Common myeloid progenitor, CD34-positive (primary cell): ENCODE results near the gene HSP90AA1.
A peak's percentile ranks its signal among the peaks of the same experiment; 100 is the strongest.

Experiments
- CTCF ChIA-PET: fragments of 350-600 bp; sonication (Branson Sonifier 250); formaldehyde crosslinking; loops from one replicate; lab custom pipeline; 2021; ENCODE audit warnings: antibody characterized with exemption; lab: Charles Lee
- POLR2A ChIA-PET: fragments of 350-600 bp; sonication (Branson Sonifier 250); formaldehyde crosslinking; loops from one replicate; lab custom pipeline; 2021; ENCODE audit warnings: antibody characterized with exemption; lab: Charles Lee
- DNase-seq, 3 donors: peaks; one replicate each; pipeline versions ENCODE4 v3.0.0 to v3.0.0-alpha.2; 2013
- H3K27ac ChIP-seq, 2 experiments: 1 replicate in 1 of 2; 2 replicates in 1 of 2; pipeline ENCODE4 v1.7.0; 2013; ENCODE audit warnings: inconsistent platforms in 2 of 2, low read length in 2 of 2, mild to moderate bottlenecking in 2 of 2, low read depth in 1 of 2, moderate library complexity in 1 of 2; ENCODE audit not compliant: severe bottlenecking in 2 of 2, insufficient read depth in 1 of 2, poor library complexity in 1 of 2
- H3K27me3 ChIP-seq, 5 experiments: replicated peaks in 2 of 5; 1 replicate in 3 of 5; 2 replicates in 2 of 5; pipeline versions ENCODE4 v1.6.1 to v1.7.0; 2013; ENCODE audit warnings: low read length in 4 of 5, mild to moderate bottlenecking in 2 of 5, moderate library complexity in 2 of 5, inconsistent platforms in 1 of 5; ENCODE audit not compliant: insufficient read depth in 5 of 5, control insufficient read depth in 4 of 5
- H3K36me3 ChIP-seq, 4 experiments: 1 replicate in 2 of 4; 2 replicates in 2 of 4; pipeline versions ENCODE4 v1.6.1 to v1.7.0; 2013; ENCODE audit warnings: low read length in 3 of 4, control low read depth in 1 of 4, mild to moderate bottlenecking in 1 of 4; ENCODE audit not compliant: control insufficient read depth in 4 of 4, insufficient read depth in 4 of 4
- H3K4me1 ChIP-seq, 4 experiments: 1 replicate in 3 of 4; 2 replicates in 1 of 4; pipeline versions ENCODE4 v1.6.1 to v1.7.1; 2013; ENCODE audit warnings: low read length in 3 of 4, mild to moderate bottlenecking in 3 of 4, control low read depth in 1 of 4, inconsistent platforms in 1 of 4, moderate library complexity in 1 of 4; ENCODE audit not compliant: control insufficient read depth in 4 of 4, insufficient read depth in 4 of 4; ENCODE audit errors: control extremely low read depth in 1 of 4
- H3K4me3 ChIP-seq, 7 experiments: 1 replicate in 4 of 7; 2 replicates in 3 of 7; pipeline versions ENCODE4 v1.5.1 to v1.7.0; 2013; ENCODE audit warnings: mild to moderate bottlenecking in 7 of 7, low read length in 6 of 7, moderate library complexity in 6 of 7, inconsistent platforms in 2 of 7, low read depth in 2 of 7, control low read depth in 1 of 7; ENCODE audit not compliant: insufficient read depth in 4 of 7, control insufficient read depth in 1 of 7; ENCODE audit errors: extremely low read depth in 1 of 7
- H3K9me3 ChIP-seq, 5 experiments: 1 replicate in 4 of 5; 2 replicates in 1 of 5; pipeline versions ENCODE4 v1.6.1 to v1.7.1; 2013; ENCODE audit warnings: low read length in 4 of 5, mild to moderate bottlenecking in 2 of 5, inconsistent platforms in 1 of 5, low read depth in 1 of 5, moderate library complexity in 1 of 5; ENCODE audit not compliant: control insufficient read depth in 4 of 5, insufficient read depth in 2 of 5; ENCODE audit errors: control extremely low read depth in 1 of 5
- WGBS: methylation state at CpG from one replicate; pipeline ENCODE4 v1.1.5; 2013; ENCODE audit not compliant: insufficient coverage; 5-methylcytosine and 5-hydroxymethylcytosine counted together

Gene HSP90AA1

GRCh38 chr14:102094101-102094500 is 7.3 kb upstream of the HSP90AA1 start:
- Histone ChIP-seq H3K27me3 (peaks cover 0 to 1% (median 0%) of the 10 kb centered on the region in 5 experiments), H3K9me3 (no peaks in the 10 kb centered on the region), H3K27ac (no peak overlapping the region), H3K4me3 (no peak overlapping the region), H3K4me1 (peaks cover 0 to 10% (median 1%) of the 10 kb centered on the region in 4 experiments), H3K36me3 (no peaks in the 10 kb centered on the region)
- WGBS = 67% methylated on average over 7 of the region's 7 CpGs
- ChIA-PET CTCF (interaction anchor here (2.3 to 6.5 kb wide), 2 partner anchors 30 to 31 kb away, joined by 9 to 90 read pairs; no protein-coding TSS in a partner anchor), POLR2A (no interaction called here)
- peak in 2 of 3 donors; percentile 32 to 44 for DNase-seq

GRCh38 chr14:102092806-102093205 is 6.0 kb upstream of the HSP90AA1 start:
- Histone ChIP-seq H3K27me3 (peaks cover 0 to 1% (median 0%) of the 10 kb centered on the region in 5 experiments), H3K36me3 (no peaks in the 10 kb centered on the region), H3K4me1 (peaks cover 0 to 21% (median 12%) of the 10 kb centered on the region in 4 experiments), H3K27ac (no peak overlapping the region), H3K4me3 (no peak overlapping the region), H3K9me3 (no peaks in the 10 kb centered on the region)
- ChIA-PET CTCF (interaction anchor here (2.3 to 3.0 kb wide), 2 partner anchors 29 to 47 kb away, joined by 7 to 9 read pairs; no protein-coding TSS in a partner anchor), POLR2A (no interaction called here)
- DNase-seq = no peak
- 98% methylated on average over 6 of the region's 10 CpGs for WGBS

GRCh38 chr14:102090713-102091112 is 3.9 kb upstream of the HSP90AA1 start:
- CTCF ChIA-PET = interaction anchor here (1.9 to 4.3 kb wide), 3 partner anchors 10 to 44 kb away, joined by 4 to 15 read pairs (median 7); no protein-coding TSS in a partner anchor

GRCh38 chr14:102089621-102090343 is 2.9 kb upstream of the HSP90AA1 start:
- CTCF ChIA-PET = interaction anchor here (0.7 to 4.3 kb wide), 6 partner anchors 11 to 34 kb away, joined by 3 to 15 read pairs (median 4); no protein-coding TSS in a partner anchor

More at GRCh38 chr14:102090713-102091112, 3.9 kb upstream of the HSP90AA1 start:
- no peak for DNase-seq
- H3K4me3 ChIP-seq = no peak overlapping the region
- 96% methylated on average over 3 of the region's 3 CpGs for WGBS
- no peak overlapping the region for H3K27ac ChIP-seq
- POLR2A ChIA-PET = no interaction called here
- peaks cover 0 to 1% (median 0%) of the 10 kb centered on the region in 5 experiments for H3K27me3 ChIP-seq
- peaks cover 0 to 5% (median 0%) of the 10 kb centered on the region in 4 experiments for H3K36me3 ChIP-seq
- H3K4me1 ChIP-seq = peaks cover 4 to 29% (median 19%) of the 10 kb centered on the region in 4 experiments
- no peaks in the 10 kb centered on the region for H3K9me3 ChIP-seq

GRCh38 chr14:102088012-102088792 is 1.4 kb upstream of the HSP90AA1 start:
- ChIA-PET POLR2A (interaction anchor here (1.7 kb wide), 1 partner anchor 21 kb away, joined by 8 read pairs; no protein-coding TSS in a partner anchor), CTCF (interaction anchor here (1.0 to 4.3 kb wide), 6 partner anchors 9 to 28 kb away, joined by 3 to 15 read pairs (median 4); no protein-coding TSS in a partner anchor)
- Histone ChIP-seq H3K36me3 (peaks cover 15 to 29% (median 22%) of the 10 kb centered on the region in 4 experiments), H3K27ac (peak overlapping the region in 1 of 2 experiments; percentile 95), H3K27me3 (no peaks in the 10 kb centered on the region), H3K4me3 (peak overlapping the region; percentile 9 to 91 (median 77)), H3K9me3 (no peaks in the 10 kb centered on the region), H3K4me1 (peaks cover 17 to 50% (median 32%) of the 10 kb centered on the region in 4 experiments)
- 7% methylated on average over 31 of the region's 39 CpGs for WGBS
- peak; percentile 52 to 89 (median 83) for DNase-seq

More at GRCh38 chr14:102089621-102090343, 2.9 kb upstream of the HSP90AA1 start:
- Histone ChIP-seq H3K4me3 (no peak overlapping the region), H3K36me3 (peaks cover 6 to 14% (median 9%) of the 10 kb centered on the region in 4 experiments), H3K9me3 (no peaks in the 10 kb centered on the region), H3K4me1 (peaks cover 13 to 38% (median 29%) of the 10 kb centered on the region in 4 experiments), H3K27ac (no peak overlapping the region), H3K27me3 (peaks cover 0 to 1% (median 0%) of the 10 kb centered on the region in 5 experiments)
- WGBS = 96% methylated on average over 11 of the region's 11 CpGs
- DNase-seq = no peak
- POLR2A ChIA-PET = no interaction called here

GRCh38 chr14:102087762-102088011 is 843 bp upstream of the HSP90AA1 start:
- Histone ChIP-seq H3K4me3 (peak overlapping the region; percentile 69 to 91 (median 81)), H3K4me1 (peaks cover 17 to 50% (median 32%) of the 10 kb centered on the region in 4 experiments), H3K27ac (peak overlapping the region; percentile 50 to 95), H3K27me3 (no peaks in the 10 kb centered on the region), H3K36me3 (peaks cover 15 to 34% (median 26%) of the 10 kb centered on the region in 4 experiments), H3K9me3 (no peaks in the 10 kb centered on the region)
- ChIA-PET CTCF (interaction anchor here (1.0 to 4.3 kb wide), 4 partner anchors 9 to 25 kb away, joined by 4 to 15 read pairs (median 6); no protein-coding TSS in a partner anchor), POLR2A (interaction anchor here (1.7 kb wide), 1 partner anchor 21 kb away, joined by 8 read pairs; no protein-coding TSS in a partner anchor)
- 0% methylated on average over 1 of the region's 11 CpGs for WGBS
- DNase-seq = no peak
